Uterus (tissue), 2 donors: ENCODE data around the gene GATA2.

ENCODE experiments used
- POLR2A ChIP-seq, 2 donors: fragments of 450-650 bp; IDR thresholded peaks; one replicate each; pipeline ENCODE4 v1.6.1; 2016; ENCODE audit warnings: antibody characterized with exemption in 2 of 2, mild to moderate bottlenecking in 1 of 2, moderate library complexity in 1 of 2
- TF ChIP-seq, protein P1 (sequence below), 4 experiments: fragments of 200-600 bp in 2 of 4; fragments of 450-650 bp in 2 of 4; sonication (generic) in 2 of 4; IDR thresholded peaks; one replicate each; pipeline ENCODE4 v1.5.1; 2016 to 2019; ENCODE audit warnings: antibody characterized with exemption in 4 of 4, mild to moderate bottlenecking in 2 of 4, moderate library complexity in 1 of 4

DNA sequence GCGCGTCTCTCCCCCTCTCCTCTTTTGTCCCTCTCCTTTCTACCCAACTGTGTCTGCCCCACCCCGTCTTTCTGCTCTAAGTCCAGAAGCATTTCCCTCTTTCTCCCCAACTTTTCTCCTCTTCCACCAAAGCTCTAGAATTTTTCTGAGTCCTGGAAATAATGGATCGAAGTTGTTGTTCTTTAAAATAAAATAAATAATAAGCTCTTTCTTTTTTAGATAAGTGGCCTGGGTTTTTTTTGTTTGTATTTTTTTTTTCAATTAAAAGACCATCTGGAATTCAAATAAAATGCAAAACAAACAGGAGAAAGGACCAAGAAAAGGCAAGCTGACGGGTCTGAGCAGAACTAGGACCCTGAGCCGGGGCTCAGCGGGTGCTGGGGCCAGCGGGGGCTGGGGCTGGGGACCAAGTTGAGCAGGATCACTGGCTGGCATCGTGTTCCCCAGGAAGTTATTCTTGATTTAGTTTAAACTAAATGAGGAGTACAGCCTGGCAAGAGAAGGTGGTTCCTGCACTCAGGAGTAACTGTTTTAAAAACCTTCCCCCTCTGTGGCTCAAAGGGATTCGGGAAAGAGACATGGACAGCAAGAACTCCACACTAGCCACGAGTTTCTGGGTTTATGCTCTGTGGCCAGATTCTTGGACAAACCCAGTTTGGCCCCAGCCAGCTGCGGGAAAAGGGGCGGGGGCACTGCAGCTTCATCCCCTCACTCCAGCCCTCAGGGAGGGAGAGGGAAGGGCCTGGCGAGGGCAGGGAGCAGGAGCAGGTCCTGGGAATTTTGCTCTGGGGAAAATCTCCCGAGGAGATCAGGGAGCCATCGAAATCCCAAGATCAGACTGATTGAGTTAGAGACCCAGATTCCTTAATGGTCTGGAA, 8.4 kb downstream of the GATA2 start:
- TF ChIP-seq, protein P1, sequence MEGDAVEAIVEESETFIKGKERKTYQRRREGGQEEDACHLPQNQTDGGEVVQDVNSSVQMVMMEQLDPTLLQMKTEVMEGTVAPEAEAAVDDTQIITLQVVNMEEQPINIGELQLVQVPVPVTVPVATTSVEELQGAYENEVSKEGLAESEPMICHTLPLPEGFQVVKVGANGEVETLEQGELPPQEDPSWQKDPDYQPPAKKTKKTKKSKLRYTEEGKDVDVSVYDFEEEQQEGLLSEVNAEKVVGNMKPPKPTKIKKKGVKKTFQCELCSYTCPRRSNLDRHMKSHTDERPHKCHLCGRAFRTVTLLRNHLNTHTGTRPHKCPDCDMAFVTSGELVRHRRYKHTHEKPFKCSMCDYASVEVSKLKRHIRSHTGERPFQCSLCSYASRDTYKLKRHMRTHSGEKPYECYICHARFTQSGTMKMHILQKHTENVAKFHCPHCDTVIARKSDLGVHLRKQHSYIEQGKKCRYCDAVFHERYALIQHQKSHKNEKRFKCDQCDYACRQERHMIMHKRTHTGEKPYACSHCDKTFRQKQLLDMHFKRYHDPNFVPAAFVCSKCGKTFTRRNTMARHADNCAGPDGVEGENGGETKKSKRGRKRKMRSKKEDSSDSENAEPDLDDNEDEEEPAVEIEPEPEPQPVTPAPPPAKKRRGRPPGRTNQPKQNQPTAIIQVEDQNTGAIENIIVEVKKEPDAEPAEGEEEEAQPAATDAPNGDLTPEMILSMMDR (IDR thresholded peaks at IDR 0.05), result no peak
- TF ChIP-seq POLR2A (IDR thresholded peaks at IDR 0.05), result no peak
